NCI-H2196 (cell line): Measurements from ENCODE around the gene SLC25A27.
"Not testable (repeated sequence)": the region's sequence is repeated elsewhere in the genome, so short reads cannot be mapped to it uniquely, and the experiment has no call there.

ENCODE experiments used
- DNase-seq: peaks from one replicate; lab custom pipeline; 2025; ENCODE audit not compliant: unreplicated experiment; lab: John Stamatoyannopoulos, UW

The SLC25A27 gene

DNA sequence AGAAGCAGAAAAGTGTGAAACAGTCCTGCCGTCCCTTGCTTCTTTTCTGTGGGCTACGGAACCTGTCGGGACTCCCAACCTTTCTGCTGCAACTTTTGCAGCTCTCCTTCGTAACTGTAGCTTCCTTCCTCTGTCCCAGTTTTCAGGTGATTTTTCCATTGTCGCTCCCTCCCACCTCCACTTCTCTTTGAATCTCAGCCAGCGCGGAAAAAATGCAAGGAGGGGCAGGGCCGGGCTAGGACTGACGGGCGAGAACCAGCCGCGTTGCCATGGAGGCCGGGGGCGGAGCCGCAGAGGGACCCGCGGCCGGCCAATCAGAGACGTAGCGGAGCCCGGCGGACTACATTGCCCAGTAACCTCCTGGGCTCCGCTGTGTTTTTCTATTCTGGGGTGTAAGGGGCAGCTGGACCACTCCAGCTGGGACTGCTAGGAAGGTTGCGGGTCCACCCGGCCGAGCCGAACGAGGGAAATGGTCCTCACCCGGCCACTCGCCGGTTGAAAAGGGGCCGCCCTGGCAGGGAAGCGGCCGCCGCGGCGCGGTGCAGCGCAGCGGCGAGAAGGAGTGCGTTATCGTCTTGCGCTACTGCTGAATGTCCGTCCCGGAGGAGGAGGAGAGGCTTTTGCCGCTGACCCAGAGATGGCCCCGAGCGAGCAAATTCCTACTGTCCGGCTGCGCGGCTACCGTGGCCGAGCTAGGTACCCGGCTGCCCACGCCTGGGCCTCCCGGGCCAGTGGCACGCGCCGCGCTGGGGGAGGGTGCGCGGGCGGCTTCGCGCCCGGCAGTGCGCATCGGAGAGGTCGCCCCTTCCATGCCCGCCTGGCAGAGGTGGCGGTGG lies at the start of gene SLC25A27, which contains the start of gene CYP39A1:
SLC25A27 (plus strand) TSS at position 373 of the 836 bp plus-strand sequence; CDS start at position 591, 218 bp downstream.
CYP39A1 (minus strand) TSS at position 216 of the 836 bp plus-strand sequence. CDS start 236 bp downstream, outside the sequence.
- DNase-seq = peak; percentile 85

DNA sequence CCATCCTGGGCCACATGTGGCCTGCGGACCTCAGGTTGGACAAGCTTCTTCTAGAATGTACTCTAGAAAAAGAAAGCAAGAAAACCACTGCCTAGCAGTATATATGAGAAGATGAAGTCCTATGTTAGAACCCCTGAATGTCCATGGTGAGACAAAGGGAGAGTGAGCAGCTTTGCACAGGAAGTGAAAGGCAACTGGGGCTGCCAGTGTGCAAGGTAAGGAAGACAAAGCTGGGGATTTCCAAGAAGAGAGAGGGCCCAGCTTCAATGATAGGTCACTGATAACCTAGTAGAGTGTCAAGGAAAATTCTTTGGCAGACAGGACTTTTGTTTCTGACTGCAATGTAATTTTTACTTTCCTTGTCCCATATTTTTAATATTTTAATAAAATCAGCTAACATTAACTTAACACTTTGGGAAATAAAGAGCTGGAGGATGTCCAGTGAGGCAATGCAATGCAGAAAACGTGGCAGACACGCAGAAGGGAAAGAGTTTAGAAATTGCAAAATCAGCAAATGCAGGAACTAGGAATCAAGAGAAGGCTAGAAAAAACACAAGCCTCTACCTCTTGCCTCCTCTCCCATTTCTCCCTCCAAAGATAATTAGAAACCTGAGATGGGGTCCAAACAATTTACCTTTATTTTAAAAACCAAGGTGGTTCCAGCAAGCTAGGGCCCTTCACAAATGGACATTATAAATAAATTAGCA lies 47.5 kb upstream of the SLC25A27 start:
- DNase-seq = no peak

DNA sequence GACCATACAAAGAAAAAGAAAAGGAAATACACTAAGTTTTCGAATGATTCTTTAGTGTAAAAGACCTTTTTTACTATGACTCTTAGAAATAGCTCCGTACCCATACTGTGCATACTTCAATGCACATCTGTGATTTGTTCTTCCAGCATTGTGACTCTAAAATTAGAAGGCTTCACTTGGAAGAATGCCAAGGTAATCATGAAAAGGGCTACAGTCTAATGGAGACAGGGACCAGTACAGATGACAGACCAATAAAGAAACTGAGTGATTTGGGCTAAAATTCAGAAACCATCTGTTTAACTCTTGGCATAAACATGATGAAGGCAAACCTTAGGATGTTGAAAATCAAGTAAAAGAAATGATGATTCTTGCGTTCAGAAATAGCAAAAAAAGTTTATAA lies 46.4 kb upstream of the SLC25A27 start:
- DNase-seq = no peak

DNA sequence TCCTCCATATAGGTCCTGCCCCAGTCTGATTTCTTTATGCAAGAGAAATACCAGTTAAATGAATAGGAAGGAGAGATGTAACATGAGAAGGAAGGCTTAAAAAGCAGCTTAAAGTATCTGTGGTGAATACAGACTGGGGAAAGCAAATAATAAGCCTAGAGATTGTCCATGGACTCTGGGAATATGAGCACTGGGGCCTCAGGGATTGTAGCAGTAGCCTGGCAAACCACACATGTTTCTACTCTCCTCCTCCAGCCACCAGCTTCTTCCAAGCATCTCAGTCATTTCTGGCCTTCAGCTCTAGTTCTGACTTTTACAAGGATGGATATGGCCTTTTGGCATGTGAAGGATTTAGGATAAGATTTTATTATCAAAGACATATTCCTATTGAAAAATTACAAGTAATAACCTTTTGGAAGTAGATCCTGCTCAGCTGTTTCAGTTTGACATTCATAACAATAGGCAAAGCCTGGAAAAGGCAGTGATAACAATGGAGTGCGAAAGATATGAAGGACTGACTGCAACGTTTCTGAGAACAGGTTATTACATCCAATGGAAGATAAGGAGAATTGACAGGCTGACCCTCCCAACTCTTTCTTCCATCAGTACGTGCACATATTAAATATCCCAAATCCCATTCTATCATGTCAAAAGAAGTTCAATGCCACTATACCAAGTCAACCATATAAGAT lies 41.8 kb upstream of the SLC25A27 start:
- DNase-seq = no peak

DNA sequence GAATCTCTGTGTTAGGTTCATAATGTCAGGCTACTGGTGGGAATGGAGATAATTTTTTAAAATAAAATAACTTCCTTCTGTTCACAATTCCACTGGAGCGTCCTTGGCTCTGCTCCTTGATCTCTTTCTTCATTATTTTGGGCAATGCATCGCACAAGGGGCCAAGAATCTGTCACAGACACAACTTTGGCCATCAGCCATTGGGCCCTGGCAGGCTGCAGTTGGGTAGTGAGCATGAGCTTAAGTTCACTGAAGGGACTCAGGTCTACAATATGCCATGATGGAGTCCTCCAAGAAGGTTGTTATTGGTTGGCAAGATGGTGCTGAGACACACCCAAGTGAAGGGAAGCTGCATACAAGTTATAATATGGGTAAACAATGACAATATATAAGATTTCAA lies 40.1 kb upstream of the SLC25A27 start:
- no peak for DNase-seq

DNA sequence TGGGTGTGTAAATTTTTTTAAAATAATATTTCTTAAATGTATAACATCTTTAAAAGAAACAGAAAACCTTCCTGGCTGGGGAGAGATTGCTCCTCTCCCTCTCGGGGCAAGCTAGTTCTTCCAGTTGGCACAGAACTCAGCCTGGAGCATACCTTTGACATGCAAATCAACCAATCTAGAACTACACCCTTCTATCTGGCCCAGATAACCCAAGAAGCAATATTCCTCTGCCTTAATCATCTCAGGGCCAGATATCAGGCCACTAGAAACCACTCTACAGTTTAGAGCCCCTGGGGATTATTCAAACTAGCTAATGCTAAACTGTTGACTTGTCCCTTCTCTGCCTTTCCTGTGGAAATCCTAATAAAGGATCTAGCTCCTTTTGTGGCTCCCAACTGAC lies 34.0 kb upstream of the SLC25A27 start:
- no peak for DNase-seq

DNA sequence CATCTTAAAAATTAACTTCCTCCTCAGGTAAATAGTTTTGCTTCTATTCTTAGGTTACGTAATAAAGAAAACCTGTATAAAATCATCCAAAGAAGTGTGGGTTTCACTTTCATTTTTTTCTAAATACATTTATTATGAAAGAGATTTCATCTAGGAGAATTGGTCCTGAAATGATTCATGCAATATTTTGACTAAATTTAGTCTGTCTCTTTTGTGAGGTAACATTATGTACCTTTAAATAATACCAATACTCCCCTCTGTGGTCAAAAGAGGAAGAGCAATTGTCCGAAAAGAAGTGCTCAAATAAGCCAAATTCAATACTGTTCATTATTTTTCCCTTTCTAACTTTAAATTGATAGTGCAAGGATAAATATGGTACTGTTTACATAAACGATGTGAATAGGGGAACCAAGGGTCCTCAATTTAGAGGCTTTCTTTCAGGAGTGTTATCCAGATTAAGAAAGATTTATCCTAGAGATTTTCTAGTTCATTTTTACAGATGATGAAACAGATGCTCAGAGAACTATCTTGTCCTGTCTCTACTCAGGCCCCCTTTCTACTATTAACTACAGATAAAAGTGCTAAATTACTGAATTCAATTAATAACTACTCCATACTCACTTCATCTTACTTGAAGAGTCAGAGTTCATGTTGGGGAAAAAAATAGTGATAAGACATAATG lies 26.4 kb upstream of the SLC25A27 start:
- DNase-seq = peak; percentile 14

- DNase-seq = no peak
Observed at GRCh38 chr6:46626976-46627375, 25.8 kb upstream of the SLC25A27 start.

DNA sequence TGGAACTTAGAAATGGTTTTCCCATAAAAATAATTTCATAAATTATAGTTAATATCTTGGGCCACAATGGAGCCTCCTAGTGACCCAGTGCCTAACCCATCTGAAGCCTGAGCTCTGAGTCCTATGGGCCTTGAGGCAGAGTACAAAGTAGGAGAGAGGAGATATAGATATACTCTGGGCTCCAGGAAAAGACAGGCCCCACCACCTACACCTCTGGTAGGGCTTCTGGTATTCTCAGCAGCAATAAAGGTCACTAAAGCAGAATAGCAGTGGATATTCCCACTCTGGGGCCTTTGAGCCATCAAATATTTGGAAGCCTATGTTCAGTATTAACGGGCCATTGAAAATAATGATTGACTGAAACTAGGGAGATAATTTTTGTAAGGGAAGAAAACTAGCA lies 24.3 kb upstream of the SLC25A27 start:
- DNase-seq = no peak

DNA sequence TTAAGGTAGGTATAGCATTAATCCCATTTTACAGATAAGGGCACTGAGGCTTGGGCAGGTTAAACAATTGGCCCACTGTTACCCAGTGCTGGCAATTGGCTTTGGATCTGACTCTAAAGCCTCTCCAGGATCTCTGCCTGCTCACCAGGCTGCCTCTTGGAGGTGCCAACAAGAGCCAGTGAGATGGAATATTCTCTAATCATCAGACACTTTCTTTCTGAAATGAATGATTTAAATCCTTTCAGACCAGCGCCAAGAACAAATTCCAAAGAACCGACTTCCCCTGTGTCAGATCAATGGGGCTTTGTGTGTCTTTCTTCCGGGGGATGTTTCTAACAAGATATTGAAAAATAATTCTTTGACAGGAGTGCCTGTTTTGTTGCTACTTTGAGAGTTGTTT lies 23.8 kb upstream of the SLC25A27 start:
- DNase-seq = no peak

- no peak for DNase-seq
Observed at GRCh38 chr6:46629691-46630090, 23.1 kb upstream of the SLC25A27 start.

DNA sequence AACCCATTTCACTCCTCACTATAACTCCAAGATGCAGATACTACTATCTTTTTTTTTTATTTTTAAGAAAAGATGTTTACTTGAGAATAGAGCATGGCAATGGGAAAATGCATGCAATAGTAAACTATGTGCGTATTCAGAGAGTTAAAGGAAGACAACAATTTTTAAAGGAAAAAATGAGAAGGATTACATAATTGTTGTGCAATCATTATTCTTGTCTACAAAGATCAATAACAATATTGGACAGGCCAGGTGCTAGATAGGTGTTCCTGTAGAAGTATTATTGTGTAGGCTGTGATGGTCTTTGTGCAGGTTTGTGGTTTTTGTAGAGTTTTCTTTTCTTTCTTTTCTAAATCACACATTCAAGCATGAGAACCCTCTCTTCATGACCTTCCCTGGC lies 20.7 kb upstream of the SLC25A27 start:
- DNase-seq = no peak

DNA sequence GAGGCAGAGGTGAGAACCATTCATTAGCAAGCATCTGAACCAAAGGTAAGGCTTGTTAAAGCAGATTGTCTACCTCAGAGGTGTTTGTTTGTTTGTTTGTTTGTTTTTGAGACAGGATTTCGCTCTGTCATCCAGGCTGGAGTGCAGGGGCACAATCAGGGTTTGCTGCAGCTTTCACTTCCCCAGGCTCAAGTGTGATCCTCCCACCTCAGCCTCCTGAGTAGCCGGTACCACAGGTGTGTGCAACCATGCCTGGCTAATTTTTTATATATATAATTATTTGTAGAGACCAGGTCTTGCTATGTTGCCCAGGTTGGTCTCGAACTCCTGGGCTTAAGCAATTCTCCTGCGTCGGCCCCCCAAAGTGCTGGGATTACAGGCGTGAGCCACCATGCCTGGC lies 17.3 kb upstream of the SLC25A27 start:
- DNase-seq = no peak

DNA sequence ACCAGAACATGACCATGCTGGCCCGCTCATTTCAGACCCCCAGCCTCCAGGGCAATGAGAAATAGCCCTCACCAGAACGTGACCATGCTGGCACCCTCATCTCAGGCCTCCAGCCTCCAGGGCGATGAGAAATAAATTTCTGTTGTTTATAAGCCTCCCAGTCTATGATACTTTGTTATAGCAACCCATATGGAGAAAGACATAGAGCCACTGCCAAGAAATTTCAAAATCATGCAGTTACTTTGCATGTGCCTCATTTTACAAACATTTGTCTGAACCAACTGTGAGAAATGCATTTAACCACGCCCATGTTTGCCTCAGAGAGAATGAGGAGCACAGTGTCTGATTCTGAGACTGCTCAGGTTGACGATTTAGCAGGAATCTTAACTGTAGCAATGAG lies 15.6 kb upstream of the SLC25A27 start:
- no peak for DNase-seq

DNA sequence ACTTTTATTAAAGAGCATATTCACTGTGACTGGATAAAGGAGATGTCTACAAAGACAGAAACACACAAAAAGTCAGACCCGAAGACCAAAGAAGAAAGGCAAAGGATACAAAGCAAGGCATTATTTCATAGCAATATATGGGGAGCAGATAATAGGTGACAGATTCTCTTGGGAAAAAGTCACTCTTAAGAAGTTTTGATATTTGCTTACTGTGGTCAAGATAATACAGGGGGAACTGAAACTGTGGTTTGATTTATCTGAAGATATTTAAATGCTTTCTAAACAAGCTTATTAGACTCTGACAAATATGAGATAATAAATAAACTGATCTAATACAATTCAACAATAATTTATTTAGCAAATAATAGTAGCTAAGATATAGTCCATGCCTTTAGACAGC lies 14.8 kb upstream of the SLC25A27 start:
- DNase-seq = no peak

GRCh38 chr6:46638650-46639049 lies 14.1 kb upstream of the SLC25A27 start:
- DNase-seq = no peak

- no peak for DNase-seq
Observed at GRCh38 chr6:46642928-46643751, 9.6 kb upstream of the SLC25A27 start.

DNA sequence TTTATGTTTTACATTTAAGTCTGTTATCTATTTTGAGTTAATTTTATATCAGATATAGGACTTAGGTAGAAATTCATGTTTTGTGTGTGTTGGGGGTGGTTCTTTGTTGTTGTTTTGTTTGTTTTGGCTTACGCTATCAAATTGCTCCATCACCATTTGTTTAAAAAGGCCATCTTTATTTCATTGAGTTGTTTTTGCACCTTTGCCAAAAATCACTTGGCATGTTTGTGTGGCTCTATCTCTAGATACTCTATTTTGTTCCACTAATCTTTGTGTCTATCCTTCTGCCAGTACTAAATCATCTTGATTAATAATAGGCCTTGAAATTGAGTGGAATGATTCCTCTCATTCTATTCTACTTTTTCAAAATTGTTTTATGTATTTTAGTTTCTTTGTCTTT lies 7.5 kb upstream of the SLC25A27 start:
- no peak for DNase-seq

- not testable (repeated sequence) for DNase-seq
Observed at GRCh38 chr6:46648108-46648507, 4.7 kb upstream of the SLC25A27 start.

DNA sequence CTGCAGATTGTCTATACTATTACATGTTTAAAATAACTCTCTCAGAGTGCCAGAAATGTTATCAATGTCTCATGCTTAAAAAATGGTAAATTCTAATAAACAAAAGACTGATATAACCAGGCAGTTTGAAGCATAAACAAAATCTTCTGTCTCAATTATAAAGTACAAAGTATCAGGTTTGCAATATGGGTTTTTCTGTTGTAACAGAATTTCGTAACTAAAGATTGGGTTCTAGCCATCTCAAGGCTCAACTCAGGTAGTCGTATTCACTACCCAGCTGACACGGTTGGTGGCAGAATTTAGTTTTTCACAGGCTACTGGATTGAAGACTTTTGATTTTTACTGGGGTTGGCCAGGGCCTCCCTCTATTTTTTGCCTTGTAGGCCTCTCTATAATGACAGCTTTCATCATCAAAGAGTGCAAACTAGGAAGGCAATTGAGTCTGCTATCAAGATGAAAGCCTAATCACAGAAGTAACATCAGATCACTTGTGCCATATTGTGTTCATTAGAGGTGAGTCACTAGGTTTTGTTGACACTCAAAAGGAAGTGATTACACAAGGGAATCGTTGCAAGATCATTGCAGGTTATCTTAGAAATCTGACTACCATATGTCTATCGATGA lies 3.8 kb upstream of the SLC25A27 start:
- DNase-seq = no peak
